Fibroblast of the aortic adventitia (primary cell): ENCODE data around the gene MAP6. TPM values are rescaled to one million over a fixed set of nuclear protein-coding genes. Genes with fewer than 3 reads are reported as not detected.

Source experiments
- DNase-seq: peaks from one replicate; pipeline ENCODE4 v3.0.0-alpha.2; 2010; ENCODE audit warnings: low read depth
- H3K4me3 ChIP-seq: 2 replicates; pipeline ENCODE4 v1.5.1; 2011; ENCODE audit warnings: low read depth, mild to moderate bottlenecking, control low read depth, low read length, moderate library complexity
- total RNA-seq: library from RNA; depleted of rRNA; stranded (reverse); fragments of >200 nt; gene quantifications from 2 replicates; pipeline ENCODE4 v1.2.3, GENCODE V29; 2012; ENCODE audit warnings: low replicate concordance
- TF ChIP-seq, protein P1 (sequence below): IDR thresholded peaks from 2 replicates; pipeline ENCODE4 v1.5.1; 2011; ENCODE audit warnings: mild to moderate bottlenecking, low read length, control low read depth, inconsistent platforms; ENCODE audit not compliant: insufficient read depth

Gene MAP6
- total RNA-seq, 1 donor: 10.0 TPM

DNA sequence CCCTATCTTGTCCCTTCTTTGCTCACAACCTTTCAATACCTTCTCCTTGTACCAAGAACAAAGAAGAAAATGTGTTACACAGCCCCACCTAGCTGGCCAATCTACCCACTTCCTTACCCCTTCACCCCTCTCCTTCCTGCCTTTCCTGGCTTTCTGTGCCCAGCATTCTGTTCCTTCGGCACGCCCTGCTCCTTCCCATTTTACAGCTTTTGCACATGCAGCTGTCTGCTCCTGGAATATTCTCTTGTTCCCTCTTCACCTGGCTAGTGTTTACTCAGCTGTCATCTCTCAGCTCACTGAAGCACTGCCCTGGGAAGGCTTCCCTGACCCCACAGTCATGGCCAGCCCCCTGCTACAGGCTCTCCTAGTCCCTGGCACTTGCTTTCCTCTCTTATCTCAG lies 76.1 kb downstream of the MAP6 start:
- TF ChIP-seq, protein P1, sequence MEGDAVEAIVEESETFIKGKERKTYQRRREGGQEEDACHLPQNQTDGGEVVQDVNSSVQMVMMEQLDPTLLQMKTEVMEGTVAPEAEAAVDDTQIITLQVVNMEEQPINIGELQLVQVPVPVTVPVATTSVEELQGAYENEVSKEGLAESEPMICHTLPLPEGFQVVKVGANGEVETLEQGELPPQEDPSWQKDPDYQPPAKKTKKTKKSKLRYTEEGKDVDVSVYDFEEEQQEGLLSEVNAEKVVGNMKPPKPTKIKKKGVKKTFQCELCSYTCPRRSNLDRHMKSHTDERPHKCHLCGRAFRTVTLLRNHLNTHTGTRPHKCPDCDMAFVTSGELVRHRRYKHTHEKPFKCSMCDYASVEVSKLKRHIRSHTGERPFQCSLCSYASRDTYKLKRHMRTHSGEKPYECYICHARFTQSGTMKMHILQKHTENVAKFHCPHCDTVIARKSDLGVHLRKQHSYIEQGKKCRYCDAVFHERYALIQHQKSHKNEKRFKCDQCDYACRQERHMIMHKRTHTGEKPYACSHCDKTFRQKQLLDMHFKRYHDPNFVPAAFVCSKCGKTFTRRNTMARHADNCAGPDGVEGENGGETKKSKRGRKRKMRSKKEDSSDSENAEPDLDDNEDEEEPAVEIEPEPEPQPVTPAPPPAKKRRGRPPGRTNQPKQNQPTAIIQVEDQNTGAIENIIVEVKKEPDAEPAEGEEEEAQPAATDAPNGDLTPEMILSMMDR: no peak
- no peak for DNase-seq
- H3K4me3 ChIP-seq: no peak overlapping the region

DNA sequence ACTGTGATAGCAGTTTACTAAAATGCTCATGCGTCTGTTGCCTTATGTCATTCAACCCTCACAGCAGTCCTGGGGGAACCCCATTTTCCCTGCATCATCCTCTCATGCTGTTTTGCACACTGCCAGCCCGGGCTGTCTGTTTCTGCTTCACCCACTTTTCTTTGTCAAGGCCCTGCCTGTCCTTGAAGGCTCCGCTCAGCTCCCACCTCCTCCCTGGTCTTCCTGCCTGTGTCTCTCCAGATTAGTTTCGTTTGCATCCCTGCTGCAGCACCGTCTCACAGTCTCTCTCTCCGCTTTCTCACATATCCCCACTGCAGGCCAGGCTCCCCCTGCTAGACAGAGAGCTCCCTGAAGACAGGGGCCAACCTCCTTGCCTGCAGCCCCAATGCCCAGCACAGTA lies 76.9 kb downstream of the MAP6 start:
- H3K4me3 ChIP-seq: no peak overlapping the region
- no peak for DNase-seq
- TF ChIP-seq, protein P1: no peak

DNA sequence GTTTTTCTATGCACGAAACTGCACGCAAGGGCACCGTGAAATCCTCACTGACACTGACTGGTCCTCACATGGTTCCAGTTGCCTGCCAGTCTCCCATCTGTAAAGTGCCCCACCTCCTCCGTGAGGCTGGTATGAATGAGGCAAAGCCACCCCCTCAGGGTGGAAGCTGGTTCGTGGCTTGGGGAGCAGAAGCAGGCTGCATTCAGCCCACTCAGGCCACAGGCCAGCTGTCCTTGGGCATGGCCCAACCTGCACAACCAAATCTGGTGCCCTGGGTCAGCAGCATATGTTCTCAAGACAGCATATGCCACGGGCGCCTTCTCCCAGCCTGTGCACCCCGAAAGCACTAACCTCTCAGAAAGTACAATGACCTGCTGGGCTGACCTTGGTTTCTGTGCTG lies 77.5 kb downstream of the MAP6 start:
- TF ChIP-seq, protein P1: no peak
- no peak overlapping the region for H3K4me3 ChIP-seq

DNA sequence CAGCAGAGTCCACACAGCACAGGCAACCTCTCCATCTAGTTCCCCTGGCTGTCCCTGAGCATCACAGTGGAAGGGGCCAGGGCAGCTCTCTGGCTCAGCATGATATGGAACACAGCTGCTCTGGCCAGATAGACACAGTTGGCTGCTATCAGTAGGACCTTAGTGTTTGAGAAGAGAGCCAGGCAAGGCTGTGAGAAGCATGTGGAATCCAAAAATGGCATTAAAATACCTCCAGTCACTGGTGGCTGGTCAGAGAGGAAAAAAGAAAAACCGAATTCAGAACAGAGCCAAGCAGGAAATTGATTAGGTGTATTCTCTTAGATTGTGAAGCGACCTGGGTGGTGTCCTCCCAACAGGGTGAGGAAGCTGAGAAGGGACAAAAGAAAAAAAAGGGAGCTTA lies 78.9 kb downstream of the MAP6 start:
- H3K4me3 ChIP-seq: no peak overlapping the region
- TF ChIP-seq, protein P1: no peak
- DNase-seq: no peak

More for the DNA sequence above, 77.5 kb downstream of the MAP6 start:
- no peak for DNase-seq

DNA sequence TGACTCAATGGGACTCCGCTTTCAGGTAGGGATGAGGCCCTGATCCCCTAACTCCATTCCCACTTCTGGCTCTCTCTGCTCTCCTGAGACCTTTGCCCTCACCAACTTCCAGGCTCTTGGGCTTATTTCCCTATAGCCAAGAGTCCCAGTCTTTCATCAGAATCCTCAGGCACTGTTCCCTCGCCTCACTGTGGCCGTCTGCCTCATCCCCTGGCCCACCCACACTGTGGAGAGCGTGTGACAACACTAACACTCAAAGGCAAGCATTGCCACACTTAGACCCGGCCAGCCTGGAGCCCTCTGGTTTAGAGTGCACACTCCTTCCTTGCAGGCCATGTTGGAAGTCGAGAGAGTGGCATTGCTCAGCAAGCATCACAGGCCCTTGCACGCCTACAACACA lies 79.8 kb downstream of the MAP6 start:
- TF ChIP-seq, protein P1: no peak
- no peak for DNase-seq
- H3K4me3 ChIP-seq: no peak overlapping the region

DNA sequence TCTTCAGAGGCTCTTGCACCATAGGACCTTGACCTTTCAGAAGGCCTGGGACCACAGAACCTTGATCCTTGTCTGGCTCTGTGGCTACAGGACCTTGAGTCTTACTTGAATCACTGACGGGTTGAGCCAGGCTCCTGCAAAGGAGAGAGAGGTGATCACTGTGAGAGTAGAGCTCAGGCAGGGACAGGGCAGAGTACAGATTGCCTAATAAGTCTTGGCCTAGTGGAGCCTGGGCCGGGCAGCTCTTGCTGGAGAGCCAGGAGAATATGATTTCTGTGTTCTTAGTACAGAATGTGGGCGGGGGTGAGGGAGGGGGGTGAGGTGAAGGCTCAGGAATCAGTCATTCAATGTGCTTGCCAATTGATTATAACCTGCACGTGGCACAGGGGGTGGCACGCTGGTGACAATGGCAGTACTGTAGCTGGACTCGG lies 80.8 kb downstream of the MAP6 start:
- TF ChIP-seq, protein P1: no peak
- H3K4me3 ChIP-seq: no peak overlapping the region
- DNase-seq: no peak

DNA sequence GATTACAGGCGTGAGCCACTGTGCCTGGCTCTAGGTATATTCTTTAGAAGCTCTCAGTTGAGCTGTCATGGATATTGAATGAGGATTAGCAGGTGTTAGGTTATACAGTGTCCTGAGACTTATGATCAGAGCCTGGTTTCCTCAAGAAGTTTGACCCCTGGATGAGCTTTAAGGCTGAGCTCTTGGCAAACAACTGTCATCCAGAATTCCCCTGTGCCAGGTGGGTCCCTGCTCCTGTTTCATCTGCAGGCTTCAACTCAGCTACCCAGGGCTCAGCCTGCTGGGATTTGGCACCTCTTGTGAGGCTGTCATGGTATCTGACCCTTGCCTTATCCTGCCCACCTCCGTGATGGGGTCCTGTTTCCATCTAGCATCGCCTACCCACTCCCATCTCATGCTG lies 82.4 kb downstream of the MAP6 start:
- TF ChIP-seq, protein P1: no peak
- H3K4me3 ChIP-seq: no peak overlapping the region
- no peak for DNase-seq
